Upper lobe of right lung (tissue), 1 donor: ENCODE results near the gene ABCA2. TPM values are rescaled to one million over a fixed set of nuclear protein-coding genes. Genes with fewer than 3 reads are reported as not detected.

Experiments used
- ATAC-seq: fragments of 200-7000 bp; cut with Tn5 transposase; one replicate; pipeline ENCODE4 v1.9.1; 2020; ENCODE audit warnings: mild to moderate bottlenecking, moderate library complexity
- DNase-seq: peaks from one replicate; pipeline ENCODE4 v3.0.0-alpha.2; 2020
- H3K27ac ChIP-seq: fragments of 200-600 bp; one replicate; pipeline ENCODE4 v1.8.0; 2022
- H3K27me3 ChIP-seq: fragments of 200-600 bp; one replicate; pipeline ENCODE4 v1.8.0; 2022; ENCODE audit warnings: mild to moderate bottlenecking
- H3K36me3 ChIP-seq: fragments of 200-600 bp; one replicate; pipeline ENCODE4 v1.8.0; 2022
- H3K4me1 ChIP-seq: fragments of 200-600 bp; one replicate; pipeline ENCODE4 v1.8.0; 2022
- H3K4me3 ChIP-seq: fragments of 200-600 bp; one replicate; pipeline ENCODE4 v1.8.0; 2022; ENCODE audit warnings: mild to moderate bottlenecking
- H3K9me3 ChIP-seq: fragments of 200-600 bp; one replicate; pipeline ENCODE4 v1.8.0; 2022
- intact Hi-C: fragments of 100-400 bp; cut with DNase I; formaldehyde crosslinking; loops from one replicate; pipeline ENCODE4 v1.11.0; 2022
- total RNA-seq: library from RNA; stranded (reverse); fragmentation: NEBNext Ultra II Directional; extraction: Animal tissue kit (Norgen Biotek cat#: 25700); gene quantifications from one replicate; pipeline ENCODE4 v1.2.1, GENCODE V29; 2021
- TF ChIP-seq, protein P1 (sequence below): fragments of 200-600 bp; IDR thresholded peaks from one replicate; pipeline ENCODE4 v1.8.0; 2022; ENCODE audit warnings: antibody characterized with exemption
- donor health status: DM: no; HTN: yes; CAD: no; lungs with severe emphysema.

ABCA2 gene
- total RNA-seq, 1 donor from 2014 or later: 44.3 TPM

DNA sequence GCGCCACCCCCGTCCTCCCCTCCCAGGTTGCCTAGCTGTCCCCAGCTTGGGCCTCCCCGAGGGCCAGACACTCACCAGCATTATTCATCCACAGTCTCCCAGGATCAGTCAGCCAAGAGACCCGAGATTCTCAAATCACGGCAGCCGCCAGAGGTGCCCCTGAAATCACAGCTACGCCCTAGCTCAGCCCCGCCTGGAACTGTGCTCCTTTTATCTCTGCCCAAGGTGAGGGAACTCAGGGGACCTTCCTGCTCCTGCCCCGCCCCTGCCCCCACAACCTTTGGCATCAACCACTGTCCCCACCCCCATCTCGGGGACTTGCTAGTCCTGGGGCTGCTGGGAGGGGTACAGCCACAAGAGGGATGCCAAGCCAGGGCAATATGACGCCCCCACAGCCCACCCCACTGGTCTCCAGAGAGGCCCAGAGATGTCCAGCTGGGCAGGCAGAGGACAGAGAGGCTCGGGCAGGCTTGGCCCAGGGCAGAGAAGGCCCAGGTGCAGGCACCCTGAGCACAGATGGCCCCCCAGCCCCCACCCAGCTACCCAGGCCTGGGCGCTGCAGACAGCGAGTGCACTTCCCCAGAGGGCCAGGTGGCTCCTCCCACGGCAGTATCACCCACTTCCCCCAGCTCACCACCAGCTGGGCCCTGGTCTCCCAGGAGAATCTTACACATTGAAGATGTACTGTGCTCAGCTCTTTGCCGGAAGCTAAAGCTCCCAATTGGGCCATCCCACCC lies 4.0 kb upstream of the ABCA2 start, which contains the start of gene FUT7:
FUT7 (minus strand) TSS at position 185 of the 737 bp plus-strand sequence; CDS start at position 88, 97 bp downstream.
- ATAC-seq (no peak), DNase-seq (peak; percentile 71)
- intact Hi-C loops: loop anchor here (5.0 to 10.0 kb wide), 2 partner anchors 87 to 245 kb away; partner anchors contain the start of genes C8G and FBXW5
- Histone ChIP-seq H3K4me1 (peaks cover 40% of the 10 kb centered on the region), H3K36me3 (no peaks in the 10 kb centered on the region), H3K4me3 (peak within 1 kb of the TSS; percentile 8), H3K27me3 (no peaks in the 10 kb centered on the region), H3K9me3 (no peaks in the 10 kb centered on the region), H3K27ac (peak within 1 kb of the TSS; percentile 36)
- TF ChIP-seq, protein P1, sequence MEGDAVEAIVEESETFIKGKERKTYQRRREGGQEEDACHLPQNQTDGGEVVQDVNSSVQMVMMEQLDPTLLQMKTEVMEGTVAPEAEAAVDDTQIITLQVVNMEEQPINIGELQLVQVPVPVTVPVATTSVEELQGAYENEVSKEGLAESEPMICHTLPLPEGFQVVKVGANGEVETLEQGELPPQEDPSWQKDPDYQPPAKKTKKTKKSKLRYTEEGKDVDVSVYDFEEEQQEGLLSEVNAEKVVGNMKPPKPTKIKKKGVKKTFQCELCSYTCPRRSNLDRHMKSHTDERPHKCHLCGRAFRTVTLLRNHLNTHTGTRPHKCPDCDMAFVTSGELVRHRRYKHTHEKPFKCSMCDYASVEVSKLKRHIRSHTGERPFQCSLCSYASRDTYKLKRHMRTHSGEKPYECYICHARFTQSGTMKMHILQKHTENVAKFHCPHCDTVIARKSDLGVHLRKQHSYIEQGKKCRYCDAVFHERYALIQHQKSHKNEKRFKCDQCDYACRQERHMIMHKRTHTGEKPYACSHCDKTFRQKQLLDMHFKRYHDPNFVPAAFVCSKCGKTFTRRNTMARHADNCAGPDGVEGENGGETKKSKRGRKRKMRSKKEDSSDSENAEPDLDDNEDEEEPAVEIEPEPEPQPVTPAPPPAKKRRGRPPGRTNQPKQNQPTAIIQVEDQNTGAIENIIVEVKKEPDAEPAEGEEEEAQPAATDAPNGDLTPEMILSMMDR: no peak

DNA sequence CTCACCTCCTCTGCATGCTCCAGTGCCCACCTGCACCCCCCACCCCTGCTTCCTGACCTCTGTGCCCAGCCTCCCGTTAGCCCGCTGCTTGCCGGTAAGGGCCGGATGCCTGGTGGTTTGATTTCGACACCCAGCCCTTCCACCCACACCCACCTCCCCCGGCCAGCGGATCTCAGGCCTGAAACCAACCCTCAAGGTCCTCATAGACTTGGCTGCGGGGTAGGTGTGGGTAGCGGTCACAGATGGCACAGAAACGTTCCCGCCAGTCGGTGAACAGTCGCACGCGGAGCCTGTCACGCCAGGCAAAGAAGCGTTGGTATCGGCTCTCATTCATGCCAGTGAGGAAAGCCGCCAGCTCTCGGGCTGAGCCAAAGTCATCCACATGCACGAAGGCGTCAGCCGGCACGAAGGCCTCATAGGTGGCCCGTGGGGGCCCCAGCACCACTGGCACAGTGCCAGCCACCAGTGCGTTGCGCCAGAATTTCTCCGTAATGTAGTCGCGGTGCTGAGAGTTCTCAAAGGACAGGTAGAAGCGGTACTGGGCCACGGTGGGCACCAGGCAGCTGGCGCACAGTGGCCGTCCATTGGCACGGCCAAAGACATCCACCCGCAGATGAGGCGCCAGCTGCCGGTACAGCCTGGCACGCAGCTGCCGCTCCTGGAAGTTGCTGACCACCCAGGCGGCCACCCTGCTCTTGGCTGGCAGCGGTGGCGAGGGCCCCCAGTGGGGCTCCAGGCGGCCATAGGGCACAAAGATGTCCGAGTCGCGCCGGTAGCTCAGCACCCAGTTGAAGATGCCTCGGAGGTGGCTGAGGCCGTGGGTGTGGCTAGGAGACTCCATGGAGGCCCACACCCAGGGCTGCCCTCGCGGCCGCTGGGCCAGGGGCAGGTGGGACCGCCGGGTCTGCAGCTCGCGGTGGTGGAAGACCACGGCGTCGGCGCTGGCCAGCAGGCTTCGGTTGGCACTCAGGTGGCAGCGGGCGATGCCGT lies 2.8 kb upstream of the ABCA2 start:
- H3K4me3 ChIP-seq: no peak overlapping the region
- peaks cover 45% of the 10 kb centered on the region for H3K4me1 ChIP-seq
- H3K27ac ChIP-seq: peak overlapping the region; percentile 36
- intact Hi-C loops: loop anchor here (5.0 to 10.0 kb wide), 2 partner anchors 86 to 244 kb away; partner anchors contain the start of genes C8G and FBXW5
- H3K27me3 ChIP-seq: no peaks in the 10 kb centered on the region
- DNase-seq (peak; percentile 85), ATAC-seq (peak; percentile 1)
- no peaks in the 10 kb centered on the region for H3K9me3 ChIP-seq
- TF ChIP-seq, protein P1: no peak
- no peaks in the 10 kb centered on the region for H3K36me3 ChIP-seq

DNA sequence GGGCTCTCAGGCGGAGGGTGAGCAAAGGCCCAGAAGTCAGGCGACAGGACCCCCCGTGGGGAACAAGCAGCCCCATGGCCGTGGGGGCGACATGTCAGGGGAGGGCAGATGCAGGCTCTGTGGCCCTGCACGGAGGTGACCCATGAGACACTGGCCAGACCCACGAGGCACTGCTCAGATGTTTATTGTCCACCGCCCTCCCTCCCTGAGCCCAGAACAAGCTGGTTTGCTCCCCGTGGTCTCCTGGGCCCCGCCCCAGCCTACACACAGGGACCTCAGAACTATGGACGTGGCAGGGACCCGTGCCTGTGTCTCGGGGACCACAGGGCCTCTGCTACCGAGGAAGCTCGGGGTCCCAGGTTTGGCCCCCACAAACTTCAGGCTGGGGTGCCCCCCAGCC lies 2.0 kb upstream of the ABCA2 start:
- ATAC-seq (no peak), DNase-seq (no peak)
- Histone ChIP-seq H3K36me3 (no peaks in the 10 kb centered on the region), H3K4me3 (no peak overlapping the region), H3K9me3 (no peaks in the 10 kb centered on the region), H3K27me3 (no peaks in the 10 kb centered on the region), H3K4me1 (peaks cover 44% of the 10 kb centered on the region), H3K27ac (peak overlapping the region; percentile 36)
- TF ChIP-seq, protein P1: no peak
- intact Hi-C loops: loop anchor here (5.0 to 10.0 kb wide), 2 partner anchors 85 to 243 kb away; partner anchors contain the start of genes C8G and FBXW5

DNA sequence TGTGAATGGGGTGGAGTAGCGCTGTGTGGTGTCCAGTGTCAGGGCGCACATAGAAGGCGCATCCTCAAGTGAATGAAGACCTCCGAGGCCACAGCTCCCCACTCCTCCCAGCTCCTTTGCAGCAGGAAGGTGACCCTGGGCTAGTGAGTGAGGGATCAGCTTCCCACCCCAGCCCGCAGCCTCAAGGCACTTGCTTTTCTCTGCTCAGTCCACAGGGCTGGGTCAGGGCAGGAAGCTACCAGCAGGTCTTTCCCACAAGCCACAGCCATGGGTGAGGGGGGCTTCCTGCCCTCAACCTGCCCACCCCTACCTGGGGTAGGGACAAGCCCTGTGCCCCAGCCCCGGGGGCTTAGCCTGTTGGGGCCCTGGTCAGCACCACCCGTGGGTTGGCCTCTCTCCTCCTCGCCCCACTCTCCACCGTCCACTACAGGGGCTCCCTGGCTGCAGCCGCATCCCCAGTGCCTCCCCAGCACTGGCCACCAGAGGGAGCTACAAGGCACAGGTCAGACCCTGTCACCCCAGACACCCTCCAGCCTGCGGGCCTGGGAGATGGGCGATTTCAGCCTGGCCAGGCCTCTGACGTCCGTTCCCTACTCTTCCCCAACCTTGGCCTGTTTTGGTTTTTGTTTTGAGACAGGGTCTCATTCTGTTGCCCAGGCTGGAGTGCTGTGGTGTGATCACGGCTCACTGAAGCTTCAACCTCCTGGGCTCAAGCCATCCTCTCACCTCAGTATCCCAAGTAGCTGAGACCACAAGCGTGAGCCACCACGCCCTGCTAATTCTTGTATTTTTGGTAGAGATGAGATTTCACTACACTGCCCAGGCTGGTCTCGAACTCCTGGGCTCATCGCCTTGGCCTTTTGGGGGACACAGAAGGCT lies 1.3 kb upstream of the ABCA2 start:
- Histone ChIP-seq H3K4me1 (peaks cover 37% of the 10 kb centered on the region), H3K9me3 (no peaks in the 10 kb centered on the region), H3K4me3 (peak overlapping the region; percentile 62), H3K27me3 (no peaks in the 10 kb centered on the region), H3K36me3 (no peaks in the 10 kb centered on the region), H3K27ac (peak overlapping the region; percentile 36)
- ATAC-seq (peak; percentile 78), DNase-seq (peak; percentile 89)
- TF ChIP-seq, protein P1: peak; percentile 92
- intact Hi-C loops: no loop called here
